ENCODE measurements around the gene BCLAF1.

The BCLAF1 gene

GRCh38 chr6:136323431-136324112 lies 33.9 kb upstream of the BCLAF1 start:
- H3K4me1 ChIP-seq (ENCODE audit: low read depth, poor library complexity, severe bottlenecking): no peaks in the 10 kb centered on the region
- no peak overlapping the region for H3K27ac ChIP-seq
- no peak overlapping the region for H3K9ac ChIP-seq
- H3K36me3 ChIP-seq (ENCODE audit: insufficient read depth): no peaks in the 10 kb centered on the region
- H3K4me2 ChIP-seq: no peak overlapping the region
- no peak overlapping the region for H2AFZ ChIP-seq (ENCODE audit: low read depth)
- TF ChIP-seq CTCF (conservative IDR thresholded peaks at IDR 0.05; ENCODE audit: low read depth, low read length): no peak
- no peaks in the 10 kb centered on the region for H3K79me2 ChIP-seq (ENCODE audit: insufficient read depth, low read depth)
- H3K4me3 ChIP-seq (IDR thresholded peaks at IDR 0.05; ENCODE audit: insufficient read depth, low read depth, low read length): no peak overlapping the region
- no peaks in the 10 kb centered on the region for H4K20me1 ChIP-seq (ENCODE audit: insufficient read depth)
- no peaks in the 10 kb centered on the region for H3K27me3 ChIP-seq (ENCODE audit: insufficient read depth, low read depth)

- no peak for TF ChIP-seq CTCF (conservative IDR thresholded peaks at IDR 0.05; ENCODE audit: low read depth, low read length)
- no peaks in the 10 kb centered on the region for H3K36me3 ChIP-seq (ENCODE audit: insufficient read depth)
- no peak overlapping the region for H3K27ac ChIP-seq
- no peak overlapping the region for H3K4me3 ChIP-seq (IDR thresholded peaks at IDR 0.05; ENCODE audit: insufficient read depth, low read depth, low read length)
- H3K27me3 ChIP-seq (ENCODE audit: insufficient read depth, low read depth): no peaks in the 10 kb centered on the region
- H3K9ac ChIP-seq: no peak overlapping the region
- H3K79me2 ChIP-seq (ENCODE audit: insufficient read depth, low read depth): no peaks in the 10 kb centered on the region
- H3K4me2 ChIP-seq: no peak overlapping the region
- H4K20me1 ChIP-seq (ENCODE audit: insufficient read depth): no peaks in the 10 kb centered on the region
- no peak overlapping the region for H2AFZ ChIP-seq (ENCODE audit: low read depth)
- H3K4me1 ChIP-seq (ENCODE audit: low read depth, poor library complexity, severe bottlenecking): no peaks in the 10 kb centered on the region
Measured at GRCh38 chr6:136319732-136320131, 30.1 kb upstream of the BCLAF1 start.

GRCh38 chr6:136318676-136319075 lies 29.0 kb upstream of the BCLAF1 start:
- H3K27me3 ChIP-seq (ENCODE audit: insufficient read depth, low read depth): no peaks in the 10 kb centered on the region
- H3K4me3 ChIP-seq (IDR thresholded peaks at IDR 0.05; ENCODE audit: insufficient read depth, low read depth, low read length): no peak overlapping the region
- H3K36me3 ChIP-seq (ENCODE audit: insufficient read depth): no peaks in the 10 kb centered on the region
- H4K20me1 ChIP-seq (ENCODE audit: insufficient read depth): no peaks in the 10 kb centered on the region
- H3K79me2 ChIP-seq (ENCODE audit: insufficient read depth, low read depth): no peaks in the 10 kb centered on the region
- no peak for TF ChIP-seq CTCF (conservative IDR thresholded peaks at IDR 0.05; ENCODE audit: low read depth, low read length)
- no peak overlapping the region for H2AFZ ChIP-seq (ENCODE audit: low read depth)
- no peak overlapping the region for H3K4me2 ChIP-seq
- H3K4me1 ChIP-seq (ENCODE audit: low read depth, poor library complexity, severe bottlenecking): no peaks in the 10 kb centered on the region
- no peak overlapping the region for H3K27ac ChIP-seq
- no peak overlapping the region for H3K9ac ChIP-seq

GRCh38 chr6:136317971-136318370 lies 28.3 kb upstream of the BCLAF1 start:
- Histone ChIP-seq H4K20me1 (ENCODE audit: insufficient read depth) (no peaks in the 10 kb centered on the region), H2AFZ (ENCODE audit: low read depth) (no peak overlapping the region), H3K4me2 (no peak overlapping the region), H3K4me3 (IDR thresholded peaks at IDR 0.05; ENCODE audit: insufficient read depth, low read depth, low read length) (no peak overlapping the region), H3K27me3 (ENCODE audit: insufficient read depth, low read depth) (no peaks in the 10 kb centered on the region), H3K79me2 (ENCODE audit: insufficient read depth, low read depth) (no peaks in the 10 kb centered on the region), H3K27ac (no peak overlapping the region), H3K36me3 (ENCODE audit: insufficient read depth) (no peaks in the 10 kb centered on the region), H3K9ac (no peak overlapping the region), H3K4me1 (ENCODE audit: low read depth, poor library complexity, severe bottlenecking) (no peaks in the 10 kb centered on the region)
- TF ChIP-seq CTCF (conservative IDR thresholded peaks at IDR 0.05; ENCODE audit: low read depth, low read length): no peak
